SK-N-SH (cell line): ENCODE data around the gene ADCY7. TPM values are rescaled to one million over a fixed set of nuclear protein-coding genes. Genes with fewer than 3 reads are reported as not detected.

Source experiments
- CTCF ChIA-PET: fragments of 300-600, 350-600 bp; formaldehyde crosslinking; extraction: SDS; loops from one replicate; lab custom pipeline; 2021; lab: Yijun Ruan, JAX
- POLR2A ChIA-PET: fragments of 350-600 bp; sonication (Branson Sonifier 250); formaldehyde crosslinking; extraction: SDS; loops from one replicate; lab custom pipeline; 2020; ENCODE audit warnings: antibody characterized with exemption, inconsistent platforms; lab: Yijun Ruan, JAX
- DNase-seq: peaks from one replicate; pipeline ENCODE4 v3.0.0; 2012
- H2AFZ ChIP-seq: fragments of 200-600 bp; sonication (generic); 2 replicates; pipeline ENCODE4 v1.8.1; 2016; ENCODE audit warnings: antibody characterized with exemption, mild to moderate bottlenecking, low read depth
- H3F3A ChIP-seq: fragments of 200-600 bp; sonication (generic); replicated peaks from 2 replicates; pipeline ENCODE3; 2016; ENCODE audit warnings: antibody characterized with exemption, mild to moderate bottlenecking; ENCODE audit not compliant: insufficient read depth
- H3K27ac ChIP-seq, 2 experiments: fragments of 200-500 bp in 1 of 2; fragments of 200-600 bp in 1 of 2; sonication (Bioruptor generic) in 1 of 2; sonication (generic), shearing (Covaris generic) in 1 of 2; 2 replicates each; pipeline versions ENCODE4 v1.5.1 to v1.6.1; 2014 to 2016; ENCODE audit warnings: low read depth in 2 of 2, inconsistent platforms in 1 of 2, low read length in 1 of 2, mild to moderate bottlenecking in 1 of 2, mixed read lengths in 1 of 2
- H3K27me3 ChIP-seq: fragments of 200-600 bp; sonication (generic), shearing (Covaris generic); 2 replicates; pipeline ENCODE4 v1.6.1; 2016; ENCODE audit warnings: mixed run types; ENCODE audit not compliant: insufficient read depth
- H3K36me3 ChIP-seq, 2 experiments: fragments of 200-500 bp in 1 of 2; fragments of 200-600 bp in 1 of 2; sonication (Bioruptor generic) in 1 of 2; sonication (generic) in 1 of 2; replicated peaks in 1 of 2; 2 replicates each; pipeline versions ENCODE3 to v1.5.1; 2014 to 2016; ENCODE audit warnings: low read length in 1 of 2, mild to moderate bottlenecking in 1 of 2; ENCODE audit not compliant: insufficient read depth in 2 of 2, control insufficient read depth in 1 of 2
- H3K4me1 ChIP-seq, 2 experiments: fragments of 200-500 bp in 1 of 2; fragments of 200-600 bp in 1 of 2; sonication (Bioruptor generic) in 1 of 2; sonication (generic), shearing (Covaris generic) in 1 of 2; 2 replicates each; pipeline versions ENCODE4 v1.5.1 to v1.6.1; 2014 to 2016; ENCODE audit warnings: low read depth in 1 of 2, low read length in 1 of 2, mixed run types in 1 of 2; ENCODE audit not compliant: insufficient read depth in 2 of 2, control insufficient read depth in 1 of 2
- H3K4me2 ChIP-seq: fragments of 200-600 bp; sonication (generic), shearing (Covaris generic); 2 replicates; pipeline ENCODE4 v1.6.1; 2017; ENCODE audit warnings: mixed run types
- H3K4me3 ChIP-seq, 2 experiments: fragments of 200-500 bp in 1 of 2; fragments of 200-600 bp in 1 of 2; sonication (Bioruptor generic) in 1 of 2; sonication (generic), shearing (Covaris generic) in 1 of 2; 2 replicates each; pipeline versions ENCODE4 v1.5.1 to v1.8.1; 2014 to 2016; ENCODE audit warnings: low read depth in 2 of 2, inconsistent platforms in 1 of 2, low read length in 1 of 2, mild to moderate bottlenecking in 1 of 2, mixed read lengths in 1 of 2, moderate library complexity in 1 of 2
- H3K79me2 ChIP-seq: fragments of 200-600 bp; sonication (generic); 2 replicates; pipeline ENCODE4 v1.8.1; 2017; ENCODE audit warnings: mild to moderate bottlenecking; ENCODE audit not compliant: insufficient read depth
- H3K9ac ChIP-seq: fragments of 200-600 bp; sonication (generic); 2 replicates; pipeline ENCODE4 v1.6.1; 2017; ENCODE audit warnings: mixed run types
- H3K9me2 ChIP-seq: fragments of 200-600 bp; sonication (generic); 2 replicates; pipeline ENCODE4 v1.6.1; 2017; ENCODE audit warnings: mixed run types
- H3K9me3 ChIP-seq: fragments of 200-600 bp; sonication (generic); 2 replicates; pipeline ENCODE4 v1.6.1; 2017; ENCODE audit warnings: mixed run types, mild to moderate bottlenecking, moderate library complexity
- H4K20me1 ChIP-seq: fragments of 200-600 bp; sonication (generic); 2 replicates; pipeline ENCODE4 v1.6.1; 2017; ENCODE audit warnings: mild to moderate bottlenecking, mixed run types; ENCODE audit not compliant: insufficient read depth
- FOSL2 ChIP-seq: IDR thresholded peaks from 2 replicates; pipeline ENCODE4 v1.4.0; 2012; ENCODE audit warnings: low read depth, mild to moderate bottlenecking, moderate library complexity, borderline replicate concordance
- MAX ChIP-seq: IDR thresholded peaks from 2 replicates; pipeline ENCODE4 v1.4.0; 2012; ENCODE audit warnings: low read depth
- MXI1 ChIP-seq: IDR thresholded peaks from 2 replicates; pipeline ENCODE4 v1.6.1; 2012; ENCODE audit warnings: mild to moderate bottlenecking, low read depth, low read length, improper control_type of control experiment
- RAD21 ChIP-seq: IDR thresholded peaks from 2 replicates; pipeline ENCODE4 v1.6.1; 2012; ENCODE audit warnings: mild to moderate bottlenecking, low read length
- RXRA ChIP-seq: IDR thresholded peaks from 2 replicates; pipeline ENCODE4 v1.4.0; 2012; ENCODE audit warnings: low read depth, mild to moderate bottlenecking, borderline replicate concordance
- SMC3 ChIP-seq: IDR thresholded peaks from 2 replicates; pipeline ENCODE4 v1.6.1; 2012; ENCODE audit warnings: low read depth, low read length, improper control_type of control experiment
- TCF12 ChIP-seq: IDR thresholded peaks from 2 replicates; pipeline ENCODE4 v1.4.0; 2012
- WGBS: methylation state at CpG from one replicate; pipeline ENCODE4 v1.1.6; 2017; ENCODE audit warnings: low lambda C conversion rate; 5-methylcytosine and 5-hydroxymethylcytosine counted together
- polyA plus RNA-seq, 3 experiments: library from polyadenylated mRNA; depleted of rRNA; stranded (reverse); fragments of >200 nt; gene quantifications; 2 replicates each; pipeline ENCODE4 v1.2.3, GENCODE V29; 2012

Gene ADCY7
- polyA plus RNA-seq, 1 of the 3 experiments (the other 2 are of a cell fraction), result 14.3 TPM

GRCh38 chr16:50245417-50246298 lies 20.7 kb upstream of the ADCY7 start:
- no peaks in the 10 kb centered on the region for H3K27me3 ChIP-seq
- peak overlapping the region; percentile 96 for H3K4me2 ChIP-seq
- ChIA-PET CTCF (interaction anchor here (0.6 to 3.0 kb wide), 18 partner anchors 9 to 420 kb away, joined by 3 to 9 read pairs (median 4); partner anchors contain the start of gene CNEP1R1), POLR2A (interaction anchor here (0.8 to 1.4 kb wide), 5 partner anchors 9 to 109 kb away, joined by 3 to 4 read pairs (median 3); no protein-coding TSS in a partner anchor)
- H3K9me2 ChIP-seq, result no peaks in the 10 kb centered on the region
- H3K79me2 ChIP-seq, result peaks cover 5% of the 10 kb centered on the region; the same call in 1 of the 2 replicates
- H3K4me3 ChIP-seq, result peak overlapping the region; percentile 66 to 75
- peak; percentile 93 for DNase-seq
- H3K9me3 ChIP-seq, result no peaks in the 10 kb centered on the region
- no peaks in the 10 kb centered on the region for H3F3A ChIP-seq
- TF ChIP-seq RXRA (no peak), FOSL2 (0 out of 2 replicates have a peak, but pooled peaks have one; percentile 21), SMC3 (peak; percentile 11), MAX (peak; percentile 43; the same call in 1 of the 2 replicates), TCF12 (no peak), RAD21 (peak; percentile 33; the same call in 1 of the 2 replicates), MXI1 (peak; percentile 48; the same call in 1 of the 2 replicates)
- peaks cover 0 to 13% of the 10 kb centered on the region in 2 experiments; a peak in 1 of 4 replicates for H3K4me1 ChIP-seq
- peak overlapping the region in 1 of 2 experiments; percentile 61; a peak in 1 of 4 replicates for H3K27ac ChIP-seq
- H4K20me1 ChIP-seq, result no peaks in the 10 kb centered on the region
- H2AFZ ChIP-seq, result peak overlapping the region; percentile 94
- H3K36me3 ChIP-seq, result no peaks in the 10 kb centered on the region
- peak overlapping the region; percentile 61 for H3K9ac ChIP-seq
- 8% methylated on average over 21 of the region's 74 CpGs for WGBS

- Histone ChIP-seq H3K4me1 (peaks cover 4 to 13% of the 10 kb centered on the region in 2 experiments; a peak in 2 of 4 replicates), H3K27me3 (no peaks in the 10 kb centered on the region), H3K9me3 (no peaks in the 10 kb centered on the region), H4K20me1 (no peaks in the 10 kb centered on the region), H3K4me2 (peak overlapping the region; percentile 96), H3K9ac (peak overlapping the region; percentile 66; the same call in 1 of the 2 replicates), H3K36me3 (no peaks in the 10 kb centered on the region), H3K27ac (peak overlapping the region in 1 of 2 experiments; percentile 61; a peak in 1 of 4 replicates), H3K9me2 (no peaks in the 10 kb centered on the region), H3K79me2 (peaks cover 5% of the 10 kb centered on the region; the same call in 1 of the 2 replicates), H3K4me3 (peak overlapping the region; percentile 66 to 75), H2AFZ (peak overlapping the region; percentile 94), H3F3A (no peaks in the 10 kb centered on the region)
- ChIA-PET CTCF (interaction anchor here (0.6 to 3.0 kb wide), 12 partner anchors 8 to 560 kb away, joined by 3 to 9 read pairs (median 3); no protein-coding TSS in a partner anchor), POLR2A (interaction anchor here (0.8 to 1.4 kb wide), 4 partner anchors 16 to 108 kb away, joined by 3 to 4 read pairs (median 3); no protein-coding TSS in a partner anchor)
- 36% methylated on average over 14 of the region's 46 CpGs for WGBS
- no peak for TF ChIP-seq RAD21
- TF ChIP-seq MXI1, result 0 out of 2 replicates have a peak, but pooled peaks have one; percentile 40
- peak; percentile 83 for DNase-seq
Measured at GRCh38 chr16:50246299-50247122, 19.8 kb upstream of the ADCY7 start.
